GM23338 (cell line): Measurements from ENCODE around the gene VWDE. TPM values are rescaled to one million over a fixed set of nuclear protein-coding genes. Genes with fewer than 3 reads are reported as not detected.
A peak's percentile ranks its signal among the peaks of the same experiment; 100 is the strongest.

Source experiments
- ATAC-seq: fragments of 200-7000 bp; cut with Tn5 transposase; 3 replicates; pipeline ENCODE4 v1.9.1; 2020
- DNase-seq: peaks from one replicate; pipeline ENCODE4 v3.0.0-alpha.2; 2015; ENCODE audit warnings: low spot score
- H2AFZ ChIP-seq: fragments of 200-600 bp; sonication (generic); 2 replicates; pipeline ENCODE4 v1.8.0; 2016; ENCODE audit warnings: antibody characterized with exemption, mild to moderate bottlenecking, moderate library complexity
- H3F3A ChIP-seq: fragments of 200-600 bp; sonication (generic); replicated peaks from 2 replicates; pipeline ENCODE4 v1.8.0; 2017; ENCODE audit warnings: antibody characterized with exemption, mixed run types, low read depth
- H3K27ac ChIP-seq: fragments of 200-600 bp; sonication (generic); 2 replicates; pipeline ENCODE4 v1.6.1; 2016; ENCODE audit warnings: low read depth
- H3K27me3 ChIP-seq: fragments of 200-600 bp; sonication (generic); 2 replicates; pipeline ENCODE4 v1.8.0; 2016; ENCODE audit warnings: mild to moderate bottlenecking, mixed run types, moderate library complexity; ENCODE audit not compliant: insufficient read depth
- H3K36me3 ChIP-seq: fragments of 200-600 bp; sonication (generic); 2 replicates; pipeline ENCODE4 v1.8.0; 2016; ENCODE audit warnings: mild to moderate bottlenecking; ENCODE audit not compliant: insufficient read depth
- H3K4me1 ChIP-seq: fragments of 200-600 bp; sonication (generic); 2 replicates; pipeline ENCODE4 v1.8.0; 2016; ENCODE audit warnings: mild to moderate bottlenecking, moderate library complexity; ENCODE audit not compliant: insufficient read depth
- H3K4me2 ChIP-seq: fragments of 200-600 bp; sonication (generic); 2 replicates; pipeline ENCODE4 v1.7.1; 2017; ENCODE audit warnings: mixed run types
- H3K4me3 ChIP-seq: fragments of 200-600 bp; sonication (generic); 2 replicates; pipeline ENCODE4 v1.6.1; 2016; ENCODE audit warnings: mixed run types
- H3K79me2 ChIP-seq: fragments of 200-600 bp; sonication (generic); replicated peaks from 2 replicates; pipeline ENCODE4 v1.8.0; 2017; ENCODE audit warnings: mild to moderate bottlenecking; ENCODE audit not compliant: insufficient read depth
- H3K9me2 ChIP-seq: fragments of 200-600 bp; sonication (generic); 2 replicates; pipeline ENCODE4 v1.8.0; 2017; ENCODE audit not compliant: insufficient read depth
- H4K20me1 ChIP-seq: fragments of 200-600 bp; sonication (generic); replicated peaks from 2 replicates; pipeline ENCODE4 v1.8.0; 2017; ENCODE audit warnings: mild to moderate bottlenecking; ENCODE audit not compliant: insufficient read depth
- H3K27ac Mint-ChIP-seq: 2 replicates; pipeline ENCODE4 v1.8.0; 2020; ENCODE audit warnings: inconsistent platforms, mild to moderate bottlenecking, moderate library complexity, mixed read lengths
- H3K27me3 Mint-ChIP-seq: 3 replicates; pipeline ENCODE4 v1.8.0; 2022; ENCODE audit warnings: low read depth, mild to moderate bottlenecking, moderate library complexity, mixed read lengths, inconsistent platforms; ENCODE audit not compliant: insufficient read depth, poor library complexity
- H3K36me3 Mint-ChIP-seq: 3 replicates; pipeline ENCODE4 v1.8.0; 2021; ENCODE audit warnings: low read depth, mild to moderate bottlenecking, inconsistent platforms, moderate library complexity, mixed read lengths
- H3K4me1 Mint-ChIP-seq: 3 replicates; pipeline ENCODE4 v1.8.0; 2020; ENCODE audit warnings: mild to moderate bottlenecking, inconsistent platforms, mixed read lengths
- H3K4me3 Mint-ChIP-seq: 3 replicates; pipeline ENCODE4 v1.8.0; 2021; ENCODE audit warnings: moderate library complexity, mild to moderate bottlenecking, inconsistent platforms, mixed read lengths
- H3K9me3 Mint-ChIP-seq: 3 replicates; pipeline ENCODE4 v1.8.0; 2020; ENCODE audit warnings: moderate library complexity, mild to moderate bottlenecking, inconsistent platforms, mixed read lengths
- CREB1 ChIP-seq: fragments of 250-450 bp; sonication (Bioruptor Pico); IDR thresholded peaks from 2 replicates; pipeline ENCODE4 v1.5.0; 2020; ENCODE audit warnings: low read depth, mild to moderate bottlenecking, moderate library complexity
- EZH2 ChIP-seq: fragments of 200-600 bp; sonication (generic); IDR thresholded peaks from one replicate; pipeline ENCODE4 v1.8.0; 2017; ENCODE audit warnings: antibody characterized with exemption, mild to moderate bottlenecking, low read depth; ENCODE audit not compliant: unreplicated experiment
- EZH2phosphoT487 ChIP-seq: fragments of 200-600 bp; sonication (generic); IDR thresholded peaks from one replicate; pipeline ENCODE4 v1.8.1; 2018; ENCODE audit warnings: antibody characterized with exemption; ENCODE audit not compliant: unreplicated experiment
- NANOG ChIP-seq: IDR thresholded peaks from 2 replicates; pipeline ENCODE4 v1.6.1; 2016; ENCODE audit warnings: antibody characterized with exemption, borderline replicate concordance
- ZNF114 ChIP-seq: fragments of 250-450 bp; sonication (Bioruptor Pico); IDR thresholded peaks from 2 replicates; pipeline ENCODE4 v1.5.0; 2020; ENCODE audit warnings: mild to moderate bottlenecking, moderate library complexity
- ZNF331 ChIP-seq: fragments of 250-450 bp; sonication (Bioruptor Pico); IDR thresholded peaks from 2 replicates; pipeline ENCODE4 v1.5.0; 2020; ENCODE audit warnings: low read depth, mild to moderate bottlenecking, moderate library complexity
- polyA plus RNA-seq: library from polyadenylated mRNA; unstranded; fragments of >200 nt; fragmentation: Nextera tagmentation; extraction: Ambion mirVana; gene quantifications from 2 replicates; pipeline ENCODE4 v1.2.1, GENCODE V29; 2016
- total RNA-seq: library from RNA; depleted of rRNA; stranded (reverse); fragments of >200 nt; shearing (Covaris generic); gene quantifications from 2 replicates; pipeline ENCODE4 v1.2.3, GENCODE V29; 2014
- TF ChIP-seq, protein P1 (sequence below): IDR thresholded peaks from one replicate; pipeline ENCODE4 v1.6.1; 2018; ENCODE audit warnings: antibody characterized with exemption; ENCODE audit not compliant: unreplicated experiment
- TF ChIP-seq, protein P2 (sequence below), 2 experiments: fragments of 200-600 bp in 1 of 2; sonication (generic) in 1 of 2; conservative IDR thresholded peaks; 2 replicates each; pipeline versions ENCODE4 v1.5.1 to v1.6.1; 2016 to 2017; ENCODE audit warnings: antibody characterized with exemption in 2 of 2, low read depth in 2 of 2, mild to moderate bottlenecking in 2 of 2, moderate library complexity in 1 of 2
- TF ChIP-seq, protein P3 (sequence below): IDR thresholded peaks from 2 replicates; pipeline ENCODE4 v1.6.1; 2016; ENCODE audit warnings: antibody characterized with exemption
- TF ChIP-seq, protein P4 (sequence below): fragments of 250-450 bp; sonication (Bioruptor Pico); IDR thresholded peaks from 2 replicates; pipeline ENCODE4 v1.5.0; 2020; ENCODE audit warnings: mild to moderate bottlenecking, moderate library complexity

Gene VWDE
- total and polyA plus RNA-seq, 2 experiments from 2014 or later: 24.6 to 45.5 TPM

DNA sequence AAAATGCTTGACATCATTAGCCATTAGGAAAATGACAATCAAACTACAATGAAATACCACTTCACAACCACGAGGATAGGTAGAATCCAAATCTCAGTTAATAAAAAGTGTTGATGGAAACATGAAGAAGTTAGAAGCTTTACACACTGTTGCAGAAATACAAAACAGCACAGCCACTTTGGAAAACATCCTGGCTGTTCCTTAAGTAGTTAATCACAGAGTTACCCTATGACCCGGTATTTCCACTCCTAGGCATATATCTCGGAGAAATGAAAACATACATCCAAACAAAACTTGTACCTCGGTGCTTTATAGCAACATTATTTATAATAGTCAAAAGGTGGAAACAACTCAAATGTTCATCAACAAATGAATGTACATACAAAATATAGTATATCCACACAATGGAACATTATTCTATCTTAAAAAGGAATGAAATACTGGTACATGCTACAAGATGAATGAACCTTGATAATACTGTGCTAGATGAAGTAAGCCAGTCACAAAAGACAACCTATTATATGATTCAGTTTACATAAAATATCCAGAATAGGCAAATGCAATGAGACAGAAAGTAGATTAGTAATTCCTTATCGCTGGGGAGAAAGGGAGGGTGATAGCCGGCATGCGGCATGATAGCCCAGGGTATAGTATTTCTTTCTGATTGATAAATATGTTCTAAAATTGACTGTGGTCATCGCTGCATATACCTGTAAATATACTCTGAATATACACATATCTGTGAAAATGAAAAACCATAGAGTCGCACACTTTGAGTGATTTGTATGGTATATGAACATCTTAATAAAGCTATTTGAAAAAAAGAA is 1.9 kb downstream of the VWDE start:
- Histone ChIP-seq H3K27me3 (peaks cover 5% of the 10 kb centered on the region; the same call in 1 of the 2 replicates), H3K36me3 (0 out of 2 replicates have a peak, but pooled peaks cover 7% of the 10 kb centered on the region), H3F3A (no peaks in the 10 kb centered on the region), H2AFZ (no peak overlapping the region), H3K79me2 (peaks cover 64% of the 10 kb centered on the region), H3K4me2 (peak overlapping the region; percentile 85), H3K9me2 (peaks cover 3% of the 10 kb centered on the region; the same call in 1 of the 2 replicates), H3K4me3 (peak overlapping the region; percentile 63), H3K4me1 (peaks cover 27% of the 10 kb centered on the region), H3K27ac (no peak overlapping the region), H4K20me1 (0 out of 2 replicates have a peak, but pooled peaks cover 5% of the 10 kb centered on the region)
- DNase-seq: no peak
- Mint-ChIP-seq H3K4me3 (peak overlapping the region; percentile 97), H3K27me3 (peaks cover 2% of the 10 kb centered on the region), H3K27ac (no peak overlapping the region), H3K4me1 (peaks cover 31% of the 10 kb centered on the region; the same call in 2 of the 3 replicates), H3K9me3 (peaks cover 19% of the 10 kb centered on the region), H3K36me3 (peaks cover 24% of the 10 kb centered on the region)
- ATAC-seq: no peak
- TF ChIP-seq NANOG (no peak), ZNF114 (CRISPR knock-in tag) (no peak), ZNF331 (CRISPR knock-in tag) (no peak), CREB1 (CRISPR knock-in tag) (no peak), EZH2 (no peak), EZH2phosphoT487 (no peak)
- TF ChIP-seq, protein P1, sequence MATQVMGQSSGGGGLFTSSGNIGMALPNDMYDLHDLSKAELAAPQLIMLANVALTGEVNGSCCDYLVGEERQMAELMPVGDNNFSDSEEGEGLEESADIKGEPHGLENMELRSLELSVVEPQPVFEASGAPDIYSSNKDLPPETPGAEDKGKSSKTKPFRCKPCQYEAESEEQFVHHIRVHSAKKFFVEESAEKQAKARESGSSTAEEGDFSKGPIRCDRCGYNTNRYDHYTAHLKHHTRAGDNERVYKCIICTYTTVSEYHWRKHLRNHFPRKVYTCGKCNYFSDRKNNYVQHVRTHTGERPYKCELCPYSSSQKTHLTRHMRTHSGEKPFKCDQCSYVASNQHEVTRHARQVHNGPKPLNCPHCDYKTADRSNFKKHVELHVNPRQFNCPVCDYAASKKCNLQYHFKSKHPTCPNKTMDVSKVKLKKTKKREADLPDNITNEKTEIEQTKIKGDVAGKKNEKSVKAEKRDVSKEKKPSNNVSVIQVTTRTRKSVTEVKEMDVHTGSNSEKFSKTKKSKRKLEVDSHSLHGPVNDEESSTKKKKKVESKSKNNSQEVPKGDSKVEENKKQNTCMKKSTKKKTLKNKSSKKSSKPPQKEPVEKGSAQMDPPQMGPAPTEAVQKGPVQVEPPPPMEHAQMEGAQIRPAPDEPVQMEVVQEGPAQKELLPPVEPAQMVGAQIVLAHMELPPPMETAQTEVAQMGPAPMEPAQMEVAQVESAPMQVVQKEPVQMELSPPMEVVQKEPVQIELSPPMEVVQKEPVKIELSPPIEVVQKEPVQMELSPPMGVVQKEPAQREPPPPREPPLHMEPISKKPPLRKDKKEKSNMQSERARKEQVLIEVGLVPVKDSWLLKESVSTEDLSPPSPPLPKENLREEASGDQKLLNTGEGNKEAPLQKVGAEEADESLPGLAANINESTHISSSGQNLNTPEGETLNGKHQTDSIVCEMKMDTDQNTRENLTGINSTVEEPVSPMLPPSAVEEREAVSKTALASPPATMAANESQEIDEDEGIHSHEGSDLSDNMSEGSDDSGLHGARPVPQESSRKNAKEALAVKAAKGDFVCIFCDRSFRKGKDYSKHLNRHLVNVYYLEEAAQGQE: no peak
- TF ChIP-seq, protein P2, sequence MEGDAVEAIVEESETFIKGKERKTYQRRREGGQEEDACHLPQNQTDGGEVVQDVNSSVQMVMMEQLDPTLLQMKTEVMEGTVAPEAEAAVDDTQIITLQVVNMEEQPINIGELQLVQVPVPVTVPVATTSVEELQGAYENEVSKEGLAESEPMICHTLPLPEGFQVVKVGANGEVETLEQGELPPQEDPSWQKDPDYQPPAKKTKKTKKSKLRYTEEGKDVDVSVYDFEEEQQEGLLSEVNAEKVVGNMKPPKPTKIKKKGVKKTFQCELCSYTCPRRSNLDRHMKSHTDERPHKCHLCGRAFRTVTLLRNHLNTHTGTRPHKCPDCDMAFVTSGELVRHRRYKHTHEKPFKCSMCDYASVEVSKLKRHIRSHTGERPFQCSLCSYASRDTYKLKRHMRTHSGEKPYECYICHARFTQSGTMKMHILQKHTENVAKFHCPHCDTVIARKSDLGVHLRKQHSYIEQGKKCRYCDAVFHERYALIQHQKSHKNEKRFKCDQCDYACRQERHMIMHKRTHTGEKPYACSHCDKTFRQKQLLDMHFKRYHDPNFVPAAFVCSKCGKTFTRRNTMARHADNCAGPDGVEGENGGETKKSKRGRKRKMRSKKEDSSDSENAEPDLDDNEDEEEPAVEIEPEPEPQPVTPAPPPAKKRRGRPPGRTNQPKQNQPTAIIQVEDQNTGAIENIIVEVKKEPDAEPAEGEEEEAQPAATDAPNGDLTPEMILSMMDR (conservative IDR thresholded peaks at IDR 0.05; ENCODE audit: low read depth in 2 of 2): no peak
- TF ChIP-seq, protein P3, sequence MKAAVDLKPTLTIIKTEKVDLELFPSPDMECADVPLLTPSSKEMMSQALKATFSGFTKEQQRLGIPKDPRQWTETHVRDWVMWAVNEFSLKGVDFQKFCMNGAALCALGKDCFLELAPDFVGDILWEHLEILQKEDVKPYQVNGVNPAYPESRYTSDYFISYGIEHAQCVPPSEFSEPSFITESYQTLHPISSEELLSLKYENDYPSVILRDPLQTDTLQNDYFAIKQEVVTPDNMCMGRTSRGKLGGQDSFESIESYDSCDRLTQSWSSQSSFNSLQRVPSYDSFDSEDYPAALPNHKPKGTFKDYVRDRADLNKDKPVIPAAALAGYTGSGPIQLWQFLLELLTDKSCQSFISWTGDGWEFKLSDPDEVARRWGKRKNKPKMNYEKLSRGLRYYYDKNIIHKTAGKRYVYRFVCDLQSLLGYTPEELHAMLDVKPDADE: no peak
- TF ChIP-seq, protein P4, sequence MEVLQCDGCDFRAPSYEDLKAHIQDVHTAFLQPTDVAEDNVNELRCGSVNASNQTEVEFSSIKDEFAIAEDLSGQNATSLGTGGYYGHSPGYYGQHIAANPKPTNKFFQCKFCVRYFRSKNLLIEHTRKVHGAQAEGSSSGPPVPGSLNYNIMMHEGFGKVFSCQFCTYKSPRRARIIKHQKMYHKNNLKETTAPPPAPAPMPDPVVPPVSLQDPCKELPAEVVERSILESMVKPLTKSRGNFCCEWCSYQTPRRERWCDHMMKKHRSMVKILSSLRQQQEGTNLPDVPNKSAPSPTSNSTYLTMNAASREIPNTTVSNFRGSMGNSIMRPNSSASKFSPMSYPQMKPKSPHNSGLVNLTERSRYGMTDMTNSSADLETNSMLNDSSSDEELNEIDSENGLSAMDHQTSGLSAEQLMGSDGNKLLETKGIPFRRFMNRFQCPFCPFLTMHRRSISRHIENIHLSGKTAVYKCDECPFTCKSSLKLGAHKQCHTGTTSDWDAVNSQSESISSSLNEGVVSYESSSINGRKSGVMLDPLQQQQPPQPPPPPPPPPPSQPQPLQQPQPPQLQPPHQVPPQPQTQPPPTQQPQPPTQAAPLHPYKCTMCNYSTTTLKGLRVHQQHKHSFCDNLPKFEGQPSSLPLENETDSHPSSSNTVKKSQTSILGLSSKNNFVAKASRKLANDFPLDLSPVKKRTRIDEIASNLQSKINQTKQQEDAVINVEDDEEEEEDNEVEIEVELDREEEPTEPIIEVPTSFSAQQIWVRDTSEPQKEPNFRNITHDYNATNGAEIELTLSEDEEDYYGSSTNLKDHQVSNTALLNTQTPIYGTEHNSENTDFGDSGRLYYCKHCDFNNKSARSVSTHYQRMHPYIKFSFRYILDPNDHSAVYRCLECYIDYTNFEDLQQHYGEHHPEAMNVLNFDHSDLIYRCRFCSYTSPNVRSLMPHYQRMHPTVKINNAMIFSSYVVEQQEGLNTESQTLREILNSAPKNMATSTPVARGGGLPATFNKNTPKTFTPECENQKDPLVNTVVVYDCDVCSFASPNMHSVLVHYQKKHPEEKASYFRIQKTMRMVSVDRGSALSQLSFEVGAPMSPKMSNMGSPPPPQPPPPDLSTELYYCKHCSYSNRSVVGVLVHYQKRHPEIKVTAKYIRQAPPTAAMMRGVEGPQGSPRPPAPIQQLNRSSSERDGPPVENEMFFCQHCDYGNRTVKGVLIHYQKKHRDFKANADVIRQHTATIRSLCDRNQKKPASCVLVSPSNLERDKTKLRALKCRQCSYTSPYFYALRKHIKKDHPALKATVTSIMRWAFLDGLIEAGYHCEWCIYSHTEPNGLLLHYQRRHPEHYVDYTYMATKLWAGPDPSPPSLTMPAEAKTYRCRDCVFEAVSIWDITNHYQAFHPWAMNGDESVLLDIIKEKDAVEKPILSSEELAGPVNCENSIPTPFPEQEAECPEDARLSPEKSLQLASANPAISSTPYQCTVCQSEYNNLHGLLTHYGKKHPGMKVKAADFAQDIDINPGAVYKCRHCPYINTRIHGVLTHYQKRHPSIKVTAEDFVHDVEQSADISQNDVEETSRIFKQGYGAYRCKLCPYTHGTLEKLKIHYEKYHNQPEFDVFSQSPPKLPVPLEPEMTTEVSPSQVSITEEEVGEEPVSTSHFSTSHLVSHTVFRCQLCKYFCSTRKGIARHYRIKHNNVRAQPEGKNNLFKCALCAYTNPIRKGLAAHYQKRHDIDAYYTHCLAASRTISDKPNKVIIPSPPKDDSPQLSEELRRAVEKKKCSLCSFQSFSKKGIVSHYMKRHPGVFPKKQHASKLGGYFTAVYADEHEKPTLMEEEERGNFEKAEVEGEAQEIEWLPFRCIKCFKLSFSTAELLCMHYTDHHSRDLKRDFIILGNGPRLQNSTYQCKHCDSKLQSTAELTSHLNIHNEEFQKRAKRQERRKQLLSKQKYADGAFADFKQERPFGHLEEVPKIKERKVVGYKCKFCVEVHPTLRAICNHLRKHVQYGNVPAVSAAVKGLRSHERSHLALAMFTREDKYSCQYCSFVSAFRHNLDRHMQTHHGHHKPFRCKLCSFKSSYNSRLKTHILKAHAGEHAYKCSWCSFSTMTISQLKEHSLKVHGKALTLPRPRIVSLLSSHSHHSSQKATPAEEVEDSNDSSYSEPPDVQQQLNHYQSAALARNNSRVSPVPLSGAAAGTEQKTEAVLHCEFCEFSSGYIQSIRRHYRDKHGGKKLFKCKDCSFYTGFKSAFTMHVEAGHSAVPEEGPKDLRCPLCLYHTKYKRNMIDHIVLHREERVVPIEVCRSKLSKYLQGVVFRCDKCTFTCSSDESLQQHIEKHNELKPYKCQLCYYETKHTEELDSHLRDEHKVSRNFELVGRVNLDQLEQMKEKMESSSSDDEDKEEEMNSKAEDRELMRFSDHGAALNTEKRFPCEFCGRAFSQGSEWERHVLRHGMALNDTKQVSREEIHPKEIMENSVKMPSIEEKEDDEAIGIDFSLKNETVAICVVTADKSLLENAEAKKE (CRISPR knock-in tag): no peak
